K562 (cell line): ENCODE results near the gene RPL7A. TPM values are rescaled to one million over a fixed set of nuclear protein-coding genes. Genes with fewer than 3 reads are reported as not detected.

Experiments used
- ATAC-seq: fragments of 200-7000 bp; cut with Tn5 transposase; 3 replicates; pipeline ENCODE4 v1.9.1; 2020; ENCODE audit warnings: moderate library complexity
- BruUV-seq: library from RNA; stranded (reverse); fragments of 400-500 nt; replicated peaks from 2 replicates; lab custom pipeline; 2021; lab: Mats Ljungman, UMichigan
- CTCF ChIA-PET: fragments of 300-600 bp; formaldehyde crosslinking; extraction: SDS; loops from one replicate; lab custom pipeline; 2021; ENCODE audit warnings: low intra/inter-chr PET ratio; lab: Yijun Ruan, JAX
- POLR2A ChIA-PET: fragments of 300-600, 350-650 bp; sonication (Branson Sonifier 250); formaldehyde crosslinking; extraction: SDS; loops from one replicate; lab custom pipeline; 2021; ENCODE audit warnings: antibody characterized with exemption, inconsistent platforms; lab: Yijun Ruan, JAX
- DNase-seq, 4 experiments: peaks; one replicate each; pipeline versions ENCODE4 v3.0.0 to v3.0.0-alpha.2; 2011 to 2018; ENCODE audit warnings: low spot score in 3 of 4, mixed read lengths in 3 of 4; ENCODE audit errors: extremely low read depth in 1 of 4
- FAIRE-seq: peaks from 2 replicates; lab custom pipeline; 2011; peaks lifted over from hg19 to GRCh38; lab: Jason Lieb, UNC
- H2AFZ ChIP-seq: 2 replicates; pipeline ENCODE4 v1.6.0; 2011; ENCODE audit warnings: low read depth, low read length, control low read depth, inconsistent platforms
- H3K27ac ChIP-seq: fragments of 200-600 bp; 3 replicates; pipeline ENCODE4 v1.8.0; 2011; ENCODE audit warnings: low read depth, mild to moderate bottlenecking, control low read depth, inconsistent platforms, low read length, moderate library complexity, mixed read lengths; ENCODE audit errors: extremely low read depth
- H3K27me3 ChIP-seq, 2 experiments: fragments of 300-600 bp in 1 of 2; 2 replicates in 1 of 2; 3 replicates in 1 of 2; pipeline versions ENCODE4 v1.6.0 to v1.8.0; 2011; ENCODE audit warnings: inconsistent platforms in 2 of 2, low read length in 2 of 2, mild to moderate bottlenecking in 1 of 2, mixed read lengths in 1 of 2, moderate library complexity in 1 of 2; ENCODE audit not compliant: control insufficient read depth in 2 of 2, insufficient read depth in 2 of 2
- H3K36me3 ChIP-seq: fragments of 300-600 bp; 3 replicates; pipeline ENCODE4 v1.8.0; 2011; ENCODE audit warnings: mild to moderate bottlenecking, low read length, inconsistent platforms; ENCODE audit not compliant: control insufficient read depth, insufficient read depth
- H3K4me1 ChIP-seq, 2 experiments: fragments of 200-600 bp in 1 of 2; replicated peaks in 1 of 2; 2 replicates in 1 of 2; 3 replicates in 1 of 2; pipeline versions ENCODE4 v1.5.1 to v1.8.0; 2011; ENCODE audit warnings: inconsistent platforms in 2 of 2, low read length in 2 of 2, mild to moderate bottlenecking in 1 of 2, mixed read lengths in 1 of 2, moderate library complexity in 1 of 2; ENCODE audit not compliant: control insufficient read depth in 2 of 2, insufficient read depth in 2 of 2
- H3K4me2 ChIP-seq: 2 replicates; pipeline ENCODE4 v1.6.1; 2011; ENCODE audit warnings: low read length, control low read depth, inconsistent platforms, mixed read lengths; ENCODE audit not compliant: insufficient read depth
- H3K4me3 ChIP-seq: fragments of 200-600 bp; sonication (generic), shearing (Covaris generic); 2 replicates; pipeline ENCODE4 v1.5.1; 2016; ENCODE audit warnings: control low read depth, inconsistent platforms
- H3K79me2 ChIP-seq: fragments of 200-600 bp; 3 replicates; pipeline ENCODE4 v1.8.0; 2011; ENCODE audit warnings: low read length, inconsistent platforms; ENCODE audit not compliant: control insufficient read depth, insufficient read depth
- H3K9ac ChIP-seq, 2 experiments: 2 replicates each; pipeline versions ENCODE4 v1.6.0 to v1.6.1; 2011; ENCODE audit warnings: low read depth in 2 of 2, low read length in 2 of 2, control low read depth in 1 of 2, inconsistent platforms in 1 of 2, mild to moderate bottlenecking in 1 of 2, mixed read lengths in 1 of 2; ENCODE audit not compliant: insufficient read depth in 1 of 2
- H3K9me1 ChIP-seq: one replicate; pipeline ENCODE4 v1.6.0; 2011; ENCODE audit warnings: inconsistent platforms, mild to moderate bottlenecking, low read length, moderate library complexity; ENCODE audit not compliant: control insufficient read depth, insufficient read depth
- H3K9me3 ChIP-seq: replicated peaks from 2 replicates; pipeline ENCODE4 v1.5.1; 2011; ENCODE audit warnings: low read depth, low read length, inconsistent platforms; ENCODE audit not compliant: control insufficient read depth, insufficient read depth
- H4K20me1 ChIP-seq: replicated peaks from 2 replicates; pipeline ENCODE4 v1.6.1; 2011; ENCODE audit warnings: low read length, inconsistent platforms, mixed read lengths; ENCODE audit not compliant: control insufficient read depth, insufficient read depth
- ETV1 ChIP-seq: fragments of 450-650 bp; conservative IDR thresholded peaks from 2 replicates; pipeline ENCODE4 v1.6.1; 2016; ENCODE audit warnings: missing genetic modification characterization, control low read depth, low read depth, missing compliant biosample characterization
- EZH2 ChIP-seq: IDR thresholded peaks from 2 replicates; pipeline ENCODE4 v1.6.1; 2012; ENCODE audit warnings: low read depth, mild to moderate bottlenecking, inconsistent platforms, low read length, borderline replicate concordance
- MYBL2 ChIP-seq, 2 experiments: fragments of 450-650 bp in 1 of 2; sonication (generic) in 1 of 2; formaldehyde crosslinking in 1 of 2; IDR thresholded peaks; 2 replicates each; pipeline versions ENCODE4 v1.6.1 to v1.8.1; 2017 to 2022; ENCODE audit warnings: borderline replicate concordance in 1 of 2, inconsistent platforms in 1 of 2, low read depth in 1 of 2, mild to moderate bottlenecking in 1 of 2, missing genetic modification reagents in 1 of 2, moderate library complexity in 1 of 2
- POLR2G ChIP-seq: fragments of 200-400 bp; formaldehyde crosslinking; IDR thresholded peaks from 2 replicates; pipeline ENCODE4 v1.6.1; 2017; ENCODE audit warnings: low read depth, mild to moderate bottlenecking, antibody characterized with exemption, low read length, moderate library complexity
- POU5F1 ChIP-seq: fragments of 150-350 bp; IDR thresholded peaks from 2 replicates; pipeline ENCODE4 v1.6.1; 2014; ENCODE audit warnings: borderline replicate concordance, low read length, low read depth, mild to moderate bottlenecking; ENCODE audit not compliant: partially characterized antibody
- PRMT5 ChIP-seq: sonication (generic); formaldehyde crosslinking; IDR thresholded peaks from 2 replicates; pipeline ENCODE4 v1.5.0; 2020; ENCODE audit warnings: missing genetic modification reagents
- SRF ChIP-seq, 2 experiments: fragments of 250-450, 450-650 bp in 1 of 2; sonication (Bioruptor Pico) in 1 of 2; sonication (generic) in 1 of 2; formaldehyde crosslinking; IDR thresholded peaks; 2 replicates each; pipeline versions ENCODE4 v1.5.0 to v1.5.1; 2020 to 2022; ENCODE audit warnings: mild to moderate bottlenecking in 1 of 2, missing genetic modification reagents in 1 of 2
- ZBTB8A ChIP-seq: fragments of 450-650 bp; IDR thresholded peaks from 2 replicates; pipeline ENCODE4 v1.6.1; 2018; ENCODE audit warnings: mild to moderate bottlenecking, moderate library complexity; ENCODE audit not compliant: partially characterized antibody
- ZNF324 ChIP-seq: fragments of 250-450 bp; sonication (Bioruptor Pico); IDR thresholded peaks from 2 replicates; pipeline ENCODE4 v1.4.0; 2020; ENCODE audit warnings: mild to moderate bottlenecking
- WGBS: fragments of 100-300 bp; shearing (Covaris generic); methylation state at CpG from one replicate; pipeline ENCODE4 v1.1.6; 2016; ENCODE audit warnings: low coverage, mixed read lengths; ENCODE audit not compliant: insufficient coverage; ENCODE audit errors: missing lambda C conversion rate; 5-methylcytosine and 5-hydroxymethylcytosine counted together
- in situ Hi-C: fragments of 300-500 bp; cut with MboI; formaldehyde crosslinking; loops from 4 replicates; pipeline ENCODE4 v1.15.0; 2018; ENCODE audit warnings: inconsistent platforms, mixed read lengths
- intact Hi-C: fragments of 100-400 bp; cut with micrococcal nuclease; formaldehyde crosslinking; loops from 2 replicates; pipeline ENCODE4 v1.14.2; 2022
- polyA plus RNA-seq, 8 experiments: library from polyadenylated mRNA; depleted of rRNA in 4 of 8; stranded (reverse) in 5 of 8; unstranded in 3 of 8; fragments of >200 nt; fragmentation: Nextera tagmentation in 2 of 8; fragmentation: Illumina TruSeq in 1 of 8; extraction: Ambion mirVana in 2 of 8; extraction: Trizol in 1 of 8; gene quantifications; 2 replicates each; pipeline versions ENCODE4 v1.2.1 to v1.2.3, GENCODE V29; 2011 to 2014; ENCODE audit warnings: inconsistent platforms in 1 of 8, missing spikeins in 1 of 8
- total RNA-seq, 7 experiments: library from RNA; depleted of rRNA in 6 of 7; stranded (reverse); fragments of >200 nt in 6 of 7; fragmentation: Illumina TruSeq in 2 of 7; extraction: Trizol in 2 of 7; gene quantifications; 2 replicates each; pipeline versions ENCODE4 v1.2.1 to v1.2.3, GENCODE V29; 2011 to 2021; ENCODE audit warnings: low replicate concordance in 1 of 7
- TF ChIP-seq, protein P1 (sequence below): sonication (generic); formaldehyde crosslinking; IDR thresholded peaks from 2 replicates; pipeline ENCODE4 v1.8.1; 2023; ENCODE audit warnings: mild to moderate bottlenecking, missing genetic modification reagents
- TF ChIP-seq, protein P2 (sequence below): fragments of 450-650 bp; conservative IDR thresholded peaks from 2 replicates; pipeline ENCODE4 v1.6.1; 2016; ENCODE audit warnings: missing genetic modification characterization, low read depth, mild to moderate bottlenecking, control low read depth, missing compliant biosample characterization
- TF ChIP-seq, protein P3 (sequence below): IDR thresholded peaks from 2 replicates; pipeline ENCODE4 v1.6.1; 2014; ENCODE audit warnings: antibody characterized with exemption
- TF ChIP-seq, protein P4 (sequence below): fragments of 250-450 bp; sonication (Bioruptor Pico); IDR thresholded peaks from 2 replicates; pipeline ENCODE4 v1.5.0; 2021; ENCODE audit warnings: mild to moderate bottlenecking, moderate library complexity

Gene RPL7A
- total and polyA plus RNA-seq, 9 of the 15 experiments (the other 6 are each of a cell fraction or from before 2014, with no cell fraction given), result 1,935 to 3,760 (median 2,652) TPM

DNA sequence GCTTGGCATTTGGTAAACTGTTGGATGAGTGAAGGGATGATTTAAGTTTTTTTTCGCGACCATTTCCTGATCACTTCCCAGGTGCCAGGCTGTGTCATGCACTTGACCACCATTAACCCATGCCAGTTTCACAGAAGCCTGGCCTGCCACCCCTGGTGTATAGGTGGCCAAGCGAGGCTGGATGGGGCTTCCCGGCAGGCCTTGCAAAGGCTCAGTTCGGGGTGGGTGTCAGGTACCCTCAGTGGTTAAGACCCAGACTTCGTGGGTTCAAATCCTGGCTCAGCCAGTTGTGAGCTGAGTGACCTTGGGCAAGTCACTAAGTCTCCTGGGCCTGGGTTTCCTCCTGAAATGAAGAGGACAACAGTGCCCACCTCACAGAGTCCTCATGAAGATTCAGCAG, 2.4 kb upstream of the RPL7A start:
- intact Hi-C loops, result no loop called here
- in situ Hi-C loops, result no loop called here
- no peak overlapping the region for H3K4me3 ChIP-seq
- ChIA-PET POLR2A (interaction anchor here (0.7 to 3.3 kb wide), 4 partner anchors 15 to 477 kb away, joined by 3 to 16 read pairs (median 4); no protein-coding TSS in a partner anchor), CTCF (no interaction called here)
- H3K9me1 ChIP-seq, result peaks cover 3% of the 10 kb centered on the region
- ATAC-seq (no peak), DNase-seq (no peak), FAIRE-seq (no peak)
- no peaks in the 10 kb centered on the region for H3K9me3 ChIP-seq
- peaks cover 53% of the 10 kb centered on the region for H3K79me2 ChIP-seq
- no peak overlapping the region for H2AFZ ChIP-seq
- H3K36me3 ChIP-seq, result peaks cover 77% of the 10 kb centered on the region
- H3K27ac ChIP-seq, result no peak overlapping the region
- no TSS peak for BruUV-seq
- H3K9ac ChIP-seq, result peak overlapping the region in 1 of 2 experiments; percentile 73; a peak in 1 of 4 replicates
- H3K27me3 ChIP-seq, result no peaks in the 10 kb centered on the region
- no peak overlapping the region for H3K4me2 ChIP-seq
- H4K20me1 ChIP-seq, result peaks cover 17% of the 10 kb centered on the region
- peaks cover 16 to 47% of the 10 kb centered on the region in 2 experiments; a peak in 4 of 5 replicates for H3K4me1 ChIP-seq
- WGBS, result 97% methylated on average over 4 of the region's 6 CpGs
- TF ChIP-seq ZBTB8A (no peak), ETV1 (tag) (no peak), ZNF324 (CRISPR knock-in tag) (no peak), MYBL2 (IDR thresholded peaks at IDR 0.05; ENCODE audit: low read depth) (no peak), MYBL2 (CRISPR knock-in tag; IDR thresholded peaks at IDR 0.05; ENCODE audit: borderline replicate concordance) (no peak), SRF (CRISPR knock-in tag; IDR thresholded peaks at IDR 0.05) (no peak), POU5F1 (no peak), EZH2 (no peak), POLR2G (no peak), PRMT5 (CRISPR knock-in tag) (no peak)
- TF ChIP-seq, protein P1, sequence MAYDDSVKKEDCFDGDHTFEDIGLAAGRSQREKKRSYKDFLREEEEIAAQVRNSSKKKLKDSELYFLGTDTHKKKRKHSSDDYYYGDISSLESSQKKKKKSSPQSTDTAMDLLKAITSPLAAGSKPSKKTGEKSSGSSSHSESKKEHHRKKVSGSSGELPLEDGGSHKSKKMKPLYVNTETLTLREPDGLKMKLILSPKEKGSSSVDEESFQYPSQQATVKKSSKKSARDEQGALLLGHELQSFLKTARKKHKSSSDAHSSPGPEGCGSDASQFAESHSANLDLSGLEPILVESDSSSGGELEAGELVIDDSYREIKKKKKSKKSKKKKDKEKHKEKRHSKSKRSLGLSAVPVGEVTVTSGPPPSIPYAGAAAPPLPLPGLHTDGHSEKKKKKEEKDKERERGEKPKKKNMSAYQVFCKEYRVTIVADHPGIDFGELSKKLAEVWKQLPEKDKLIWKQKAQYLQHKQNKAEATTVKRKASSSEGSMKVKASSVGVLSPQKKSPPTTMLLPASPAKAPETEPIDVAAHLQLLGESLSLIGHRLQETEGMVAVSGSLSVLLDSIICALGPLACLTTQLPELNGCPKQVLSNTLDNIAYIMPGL (CRISPR knock-in tag), result no peak
- TF ChIP-seq, protein P2, sequence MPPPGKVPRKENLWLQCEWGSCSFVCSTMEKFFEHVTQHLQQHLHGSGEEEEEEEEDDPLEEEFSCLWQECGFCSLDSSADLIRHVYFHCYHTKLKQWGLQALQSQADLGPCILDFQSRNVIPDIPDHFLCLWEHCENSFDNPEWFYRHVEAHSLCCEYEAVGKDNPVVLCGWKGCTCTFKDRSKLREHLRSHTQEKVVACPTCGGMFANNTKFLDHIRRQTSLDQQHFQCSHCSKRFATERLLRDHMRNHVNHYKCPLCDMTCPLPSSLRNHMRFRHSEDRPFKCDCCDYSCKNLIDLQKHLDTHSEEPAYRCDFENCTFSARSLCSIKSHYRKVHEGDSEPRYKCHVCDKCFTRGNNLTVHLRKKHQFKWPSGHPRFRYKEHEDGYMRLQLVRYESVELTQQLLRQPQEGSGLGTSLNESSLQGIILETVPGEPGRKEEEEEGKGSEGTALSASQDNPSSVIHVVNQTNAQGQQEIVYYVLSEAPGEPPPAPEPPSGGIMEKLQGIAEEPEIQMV, result no peak
- TF ChIP-seq, protein P3, sequence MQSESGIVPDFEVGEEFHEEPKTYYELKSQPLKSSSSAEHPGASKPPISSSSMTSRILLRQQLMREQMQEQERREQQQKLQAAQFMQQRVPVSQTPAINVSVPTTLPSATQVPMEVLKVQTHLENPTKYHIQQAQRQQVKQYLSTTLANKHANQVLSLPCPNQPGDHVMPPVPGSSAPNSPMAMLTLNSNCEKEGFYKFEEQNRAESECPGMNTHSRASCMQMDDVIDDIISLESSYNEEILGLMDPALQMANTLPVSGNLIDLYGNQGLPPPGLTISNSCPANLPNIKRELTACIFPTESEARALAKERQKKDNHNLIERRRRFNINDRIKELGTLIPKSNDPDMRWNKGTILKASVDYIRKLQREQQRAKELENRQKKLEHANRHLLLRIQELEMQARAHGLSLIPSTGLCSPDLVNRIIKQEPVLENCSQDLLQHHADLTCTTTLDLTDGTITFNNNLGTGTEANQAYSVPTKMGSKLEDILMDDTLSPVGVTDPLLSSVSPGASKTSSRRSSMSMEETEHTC, result no peak
- TF ChIP-seq, protein P4, sequence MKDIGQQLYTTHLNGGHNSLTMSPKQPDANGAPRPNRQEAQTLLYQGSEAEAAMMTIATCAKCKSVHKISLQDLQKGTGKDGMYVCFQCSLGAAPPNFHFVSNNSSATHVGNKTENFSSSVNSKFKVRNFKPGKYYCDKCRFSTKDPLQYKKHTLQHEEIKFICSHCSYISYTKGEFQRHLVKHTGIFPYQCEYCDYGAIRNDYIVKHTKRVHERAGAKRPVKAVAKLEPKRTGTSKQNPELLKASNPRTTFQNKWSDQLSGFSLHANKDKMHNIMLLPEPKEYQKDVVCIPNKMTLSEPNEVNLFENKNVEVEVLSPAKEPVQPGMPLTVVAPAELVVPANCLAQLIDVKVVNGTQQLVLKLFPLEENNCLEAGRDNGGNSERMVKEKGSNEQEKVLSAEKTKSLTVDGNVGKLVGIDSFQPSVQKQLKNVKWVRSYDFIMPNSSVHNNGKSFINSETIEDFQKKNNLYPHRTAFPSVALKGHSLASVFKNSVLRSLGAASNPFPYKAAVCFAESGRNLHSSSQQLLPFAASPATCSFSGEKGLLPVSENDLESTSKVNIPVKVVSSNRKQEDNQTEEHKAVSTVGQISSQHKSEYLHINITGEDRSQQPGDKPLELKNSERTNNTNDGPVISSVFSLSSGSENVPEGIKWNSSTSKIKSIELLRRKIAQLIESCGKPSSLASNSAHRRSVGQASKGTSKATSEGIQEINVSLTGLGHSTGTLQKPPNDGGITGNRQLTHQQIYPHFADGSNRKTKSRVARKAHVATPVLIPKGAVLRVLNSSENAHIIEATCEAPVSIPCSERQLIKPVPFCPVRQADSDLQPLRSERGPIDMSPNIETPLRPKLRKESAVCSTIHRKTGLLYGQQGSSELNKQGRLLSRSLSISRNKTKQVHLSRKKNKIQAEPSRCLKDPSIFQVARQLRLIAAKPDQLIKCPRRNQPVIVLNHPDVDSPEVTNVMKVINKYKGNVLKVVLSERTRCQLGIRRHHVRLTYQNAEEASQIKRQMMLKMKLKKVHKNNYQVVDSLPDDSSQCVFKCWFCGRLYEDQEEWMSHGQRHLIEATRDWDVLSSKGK (CRISPR knock-in tag), result no peak
